Gastrocnemius medialis (tissue), 4 donors: ENCODE measurements around the gene DMAP1.

ENCODE experiments used
- POLR2A ChIP-seq, 2 donors: fragments of 450-650 bp; IDR thresholded peaks; one replicate each; pipeline ENCODE4 v1.6.1; 2017; ENCODE audit warnings: antibody characterized with exemption in 2 of 2, mild to moderate bottlenecking in 2 of 2, moderate library complexity in 2 of 2
- TF ChIP-seq, protein P1 (sequence below), 5 experiments: fragments of 450-650 bp in 3 of 5; fragments of 200-600 bp in 2 of 5; sonication (generic) in 2 of 5; IDR thresholded peaks in 4 of 5; conservative IDR thresholded peaks in 1 of 5; 1 replicate in 4 of 5; 2 replicates in 1 of 5; pipeline ENCODE4 v1.5.1; 2016 to 2019; ENCODE audit warnings: antibody characterized with exemption in 5 of 5, mild to moderate bottlenecking in 3 of 5, moderate library complexity in 3 of 5

DNA sequence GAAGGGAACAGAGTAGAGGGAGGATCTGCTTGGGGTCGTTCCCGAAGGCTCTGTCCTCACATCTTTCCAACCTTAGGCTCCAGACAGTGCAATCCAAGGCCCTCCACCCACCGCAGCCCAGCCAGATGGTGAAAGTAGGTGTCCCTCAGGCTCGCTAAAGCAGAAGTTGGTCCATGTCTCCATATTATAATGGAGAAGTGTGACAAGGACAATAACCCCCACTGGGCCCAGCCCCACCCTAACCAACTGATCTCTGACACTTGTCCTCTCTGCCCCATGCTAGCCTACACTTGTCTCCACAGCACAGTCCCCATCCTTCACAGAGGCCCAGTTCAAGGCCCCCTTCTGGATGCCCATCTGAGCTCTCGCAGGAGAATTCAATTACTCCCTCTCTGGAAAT lies 48.7 kb downstream of the DMAP1 start:
- TF ChIP-seq, protein P1, sequence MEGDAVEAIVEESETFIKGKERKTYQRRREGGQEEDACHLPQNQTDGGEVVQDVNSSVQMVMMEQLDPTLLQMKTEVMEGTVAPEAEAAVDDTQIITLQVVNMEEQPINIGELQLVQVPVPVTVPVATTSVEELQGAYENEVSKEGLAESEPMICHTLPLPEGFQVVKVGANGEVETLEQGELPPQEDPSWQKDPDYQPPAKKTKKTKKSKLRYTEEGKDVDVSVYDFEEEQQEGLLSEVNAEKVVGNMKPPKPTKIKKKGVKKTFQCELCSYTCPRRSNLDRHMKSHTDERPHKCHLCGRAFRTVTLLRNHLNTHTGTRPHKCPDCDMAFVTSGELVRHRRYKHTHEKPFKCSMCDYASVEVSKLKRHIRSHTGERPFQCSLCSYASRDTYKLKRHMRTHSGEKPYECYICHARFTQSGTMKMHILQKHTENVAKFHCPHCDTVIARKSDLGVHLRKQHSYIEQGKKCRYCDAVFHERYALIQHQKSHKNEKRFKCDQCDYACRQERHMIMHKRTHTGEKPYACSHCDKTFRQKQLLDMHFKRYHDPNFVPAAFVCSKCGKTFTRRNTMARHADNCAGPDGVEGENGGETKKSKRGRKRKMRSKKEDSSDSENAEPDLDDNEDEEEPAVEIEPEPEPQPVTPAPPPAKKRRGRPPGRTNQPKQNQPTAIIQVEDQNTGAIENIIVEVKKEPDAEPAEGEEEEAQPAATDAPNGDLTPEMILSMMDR (IDR thresholded peaks at IDR 0.05 in 4 of 5, conservative IDR thresholded peaks at IDR 0.05 in 1 of 5): no peak
- no peak for TF ChIP-seq POLR2A (IDR thresholded peaks at IDR 0.05)
